Inferior parietal cortex (tissue), 1 donor: ENCODE results near the gene DHX30.
A peak's percentile ranks its signal among the peaks of the same experiment; 100 is the strongest.
"Not testable (repeated sequence)": the region's sequence is repeated elsewhere in the genome, so short reads cannot be mapped to it uniquely, and the experiment has no call there.

Source experiments
- DNase-seq: peaks from one replicate; pipeline ENCODE4 v3.0.0-alpha.2; 2016; ENCODE audit errors: extremely low spot score

Gene DHX30

GRCh38 chr3:47813551-47814177 is 10.7 kb downstream of the DHX30 start:
- no peak for DNase-seq

GRCh38 chr3:47817609-47818008 is 14.7 kb downstream of the DHX30 start:
- DNase-seq: no peak

DNA sequence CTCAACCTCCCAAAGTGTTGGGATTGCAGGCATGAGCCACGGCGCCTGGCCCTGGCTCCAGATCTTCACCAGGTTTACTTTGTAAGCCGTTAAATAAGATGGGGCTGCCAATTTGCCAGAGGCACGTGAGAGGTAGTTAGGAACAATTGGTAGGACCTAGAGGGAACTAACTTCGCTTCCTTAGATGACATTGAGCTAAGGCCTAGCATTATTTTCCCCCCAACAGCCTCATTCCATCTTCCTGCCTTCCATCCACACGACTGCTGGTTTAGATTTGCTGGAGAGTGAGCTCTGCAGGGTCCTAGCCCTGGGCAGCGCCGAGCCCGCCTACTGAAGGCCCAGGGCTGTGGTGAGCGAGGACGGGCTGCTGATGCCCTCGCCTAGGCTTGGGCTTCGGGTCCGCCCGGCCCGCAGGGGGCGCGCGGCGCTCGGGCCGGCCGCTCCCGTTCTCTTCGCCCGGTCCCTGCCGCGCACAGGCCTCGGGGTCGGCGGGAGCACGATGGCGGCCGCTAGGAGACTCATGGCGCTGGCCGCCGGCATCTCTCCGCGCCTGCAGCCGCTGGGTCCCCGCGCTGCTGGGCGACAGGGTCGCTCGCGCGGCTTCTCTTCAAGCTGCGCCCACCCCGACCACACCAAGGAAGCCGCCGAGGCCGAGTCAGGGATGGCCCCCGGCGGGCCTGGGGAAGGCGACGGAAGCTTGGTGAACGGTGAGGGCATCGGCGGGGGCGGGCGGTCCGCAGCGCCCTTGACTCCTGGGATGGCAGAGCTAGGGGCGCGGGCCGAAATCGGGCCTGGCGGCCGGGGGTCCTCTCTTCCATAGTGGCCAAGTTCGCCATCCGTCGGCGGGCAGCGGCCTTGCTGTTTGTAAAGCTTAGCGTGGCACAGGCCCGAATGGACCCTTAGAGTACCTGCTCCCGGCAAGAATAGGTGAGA is 21.9 kb downstream of the DHX30 start:
- DNase-seq: peak; percentile 82

GRCh38 chr3:47825590-47825989 is 22.7 kb downstream of the DHX30 start:
- DNase-seq: no peak

- not testable (repeated sequence) for DNase-seq
These were observed 26.5 kb downstream of the DHX30 start for GRCh38 chr3:47829482-47829881.

DNA sequence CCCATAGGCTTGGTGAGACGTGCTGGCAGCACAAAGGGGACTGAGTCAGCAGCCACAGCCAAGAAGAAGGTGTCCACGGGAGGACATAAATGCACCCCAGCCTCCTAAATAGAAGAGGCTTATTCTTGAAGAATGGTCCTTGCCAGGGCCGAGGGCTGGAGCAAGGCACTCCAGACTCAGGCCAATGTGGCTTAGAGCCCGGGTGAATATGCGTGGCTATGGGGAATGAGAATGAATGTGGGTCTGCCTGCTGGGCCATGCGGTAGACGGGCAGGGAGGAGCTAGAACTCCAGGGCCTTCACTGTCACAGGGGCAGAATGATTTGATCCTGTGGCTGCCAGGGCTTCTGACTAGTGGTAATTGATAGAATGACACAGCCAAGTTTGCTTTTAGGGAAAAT is 34.0 kb downstream of the DHX30 start:
- no peak for DNase-seq

GRCh38 chr3:47838503-47838902 is 35.6 kb downstream of the DHX30 start:
- no peak for DNase-seq

DNA sequence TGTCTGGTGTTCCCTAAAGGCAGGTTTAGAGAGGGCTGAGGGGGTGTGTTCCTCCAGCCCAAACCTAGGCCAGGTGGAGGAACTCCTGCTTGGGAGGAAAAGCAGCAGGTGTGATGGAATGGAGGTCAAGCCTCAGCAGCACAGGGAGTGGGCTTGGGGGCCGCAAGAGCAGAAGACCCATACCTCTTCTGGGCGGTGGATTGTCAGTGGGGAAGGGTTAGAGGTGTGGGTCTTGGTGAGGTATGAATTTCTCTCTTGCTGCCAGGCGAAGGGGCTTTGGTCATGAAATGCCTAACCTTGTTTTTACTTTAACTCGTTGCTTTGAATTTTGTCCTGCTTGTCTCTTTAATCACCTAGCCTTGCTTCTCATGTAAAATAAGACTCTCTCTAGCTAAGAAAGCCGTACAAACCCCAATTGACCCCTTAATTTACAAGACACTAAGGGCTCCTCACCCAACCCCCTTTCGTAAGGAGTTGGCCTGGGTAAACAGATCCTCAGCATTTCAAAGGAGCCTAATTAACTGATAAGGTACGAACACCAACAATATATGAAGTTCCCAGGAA is 38.9 kb downstream of the DHX30 start:
- DNase-seq: no peak

- no peak for DNase-seq
These were observed 43.4 kb downstream of the DHX30 start for GRCh38 chr3:47846186-47846879.

DNA sequence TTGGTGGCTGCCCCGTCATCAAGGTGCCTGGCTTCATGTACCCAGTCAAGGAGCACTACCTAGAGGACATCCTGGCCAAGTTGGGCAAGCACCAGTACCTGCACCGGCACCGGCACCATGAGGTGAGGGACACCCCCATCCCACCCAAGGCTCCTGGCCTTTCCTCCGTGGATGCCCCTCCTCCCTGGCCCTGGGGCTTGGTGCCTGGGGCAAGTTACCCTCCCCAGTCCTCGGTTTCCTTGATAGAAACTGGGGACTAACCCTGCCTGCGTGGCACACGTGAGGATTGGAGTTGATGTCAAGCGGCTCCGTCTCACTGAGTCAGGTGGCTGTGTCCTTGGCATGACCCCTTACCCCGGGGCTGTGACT is 43.9 kb downstream of the DHX30 start:
- DNase-seq: no peak

- no peak for DNase-seq
These were observed 44.3 kb downstream of the DHX30 start for GRCh38 chr3:47847260-47847659.

- DNase-seq: no peak
These were observed 45.0 kb downstream of the DHX30 start for GRCh38 chr3:47847801-47848518.

DNA sequence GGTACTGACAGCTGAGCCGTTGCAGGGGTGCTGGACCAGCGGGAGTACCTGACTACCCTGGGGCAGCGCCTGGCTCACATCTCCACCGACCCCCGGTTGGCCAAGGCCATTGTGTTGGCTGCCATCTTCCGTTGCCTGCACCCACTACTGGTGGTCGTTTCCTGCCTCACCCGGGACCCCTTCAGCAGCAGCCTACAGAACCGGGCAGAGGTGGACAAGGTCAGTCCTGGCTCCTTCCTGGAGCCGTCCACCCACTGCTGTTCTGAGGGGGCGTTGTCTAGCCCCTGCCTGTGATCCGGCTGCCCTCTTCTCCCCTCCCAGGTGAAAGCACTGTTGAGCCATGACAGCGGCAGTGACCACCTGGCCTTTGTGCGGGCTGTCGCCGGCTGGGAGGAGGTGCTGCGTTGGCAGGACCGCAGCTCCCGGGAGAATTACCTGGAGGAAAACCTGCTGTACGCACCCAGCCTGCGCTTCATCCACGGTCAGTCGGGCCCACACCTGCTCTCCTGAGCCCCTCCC is 45.7 kb downstream of the DHX30 start:
- DNase-seq: no peak

DNA sequence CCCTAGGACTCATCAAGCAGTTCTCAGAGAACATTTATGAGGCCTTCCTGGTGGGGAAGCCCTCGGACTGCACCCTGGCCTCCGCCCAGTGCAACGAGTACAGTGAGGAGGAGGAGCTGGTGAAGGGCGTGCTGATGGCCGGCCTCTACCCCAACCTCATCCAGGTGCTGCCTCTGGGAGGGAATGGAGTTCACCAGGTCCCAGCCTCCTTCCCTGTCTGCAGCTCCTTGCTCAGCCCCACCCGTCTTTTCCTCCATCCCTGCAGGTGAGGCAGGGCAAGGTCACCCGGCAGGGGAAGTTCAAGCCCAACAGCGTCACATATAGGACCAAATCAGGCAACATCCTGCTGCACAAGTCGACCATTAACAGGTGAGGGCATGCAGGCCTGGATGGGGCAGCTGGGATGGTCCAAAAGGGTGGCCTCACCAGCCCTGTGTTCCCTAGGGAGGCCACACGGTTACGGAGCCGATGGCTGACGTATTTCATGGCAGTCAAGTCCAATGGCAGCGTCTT is 46.3 kb downstream of the DHX30 start:
- no peak for DNase-seq

GRCh38 chr3:47849699-47850563 is 47.0 kb downstream of the DHX30 start:
- no peak for DNase-seq

GRCh38 chr3:47850564-47851410 is 47.8 kb downstream of the DHX30 start:
- no peak for DNase-seq

- no peak for DNase-seq
These were observed 49.1 kb downstream of the DHX30 start for GRCh38 chr3:47851888-47852603.
